Measurements from ENCODE around the gene SEMA6D.

DNA sequence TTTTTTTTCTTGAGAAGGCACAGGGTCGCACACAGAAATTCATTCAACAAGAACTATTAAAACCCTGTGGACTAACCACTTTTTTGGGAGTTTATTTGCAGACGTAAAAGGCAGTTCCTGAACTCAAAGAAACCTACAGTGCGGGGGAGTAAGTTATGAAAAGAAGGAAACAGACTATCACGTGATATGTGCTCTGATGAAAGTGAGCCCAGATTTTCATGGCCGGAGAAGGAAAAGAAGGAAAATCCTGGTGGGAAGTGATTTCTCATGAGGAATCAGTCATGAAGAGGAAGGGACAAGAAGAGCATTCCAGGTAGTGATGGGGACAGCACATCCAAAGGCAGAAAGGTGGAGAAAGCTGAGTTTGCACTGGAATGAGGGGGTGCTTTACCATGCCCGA is 26.1 kb downstream of the SEMA6D start:
- TF ChIP-seq CTCF (IDR thresholded peaks at IDR 0.05) = no peak
- no peak for TF ChIP-seq POLR2A (IDR thresholded peaks at IDR 0.05)
